Lung microvascular endothelial cell (primary cell): ENCODE results near the gene SOAT1. TPM values are rescaled to one million over a fixed set of nuclear protein-coding genes. Genes with fewer than 3 reads are reported as not detected.
"Not testable (repeated sequence)": the region's sequence is repeated elsewhere in the genome, so short reads cannot be mapped to it uniquely, and the experiment has no call there.

ENCODE experiments used
- DNase-seq, 2 donors: peaks; one replicate each; pipeline versions ENCODE4 v3.0.0 to v3.0.0-alpha.2; 2010; ENCODE audit warnings: low read depth in 2 of 2
- total RNA-seq: library from RNA; depleted of rRNA; stranded (reverse); fragments of >200 nt; gene quantifications from 2 replicates; pipeline ENCODE4 v1.2.1, GENCODE V29; 2014

The SOAT1 gene
- 10.7 and 14.5 TPM in 2 replicates for total RNA-seq

GRCh38 chr1:179293340-179294327 is at the start of gene SOAT1:
Gene SOAT1 (plus strand): TSS chr1:179293797. CDS start chr1:179302685, 8,888 bp downstream.
- DNase-seq = peak; percentile 89 to 92

- not testable (repeated sequence) for DNase-seq
Observed at GRCh38 chr1:179245426-179245825, 48.2 kb upstream of the SOAT1 start.

GRCh38 chr1:179247923-179248322 is 45.7 kb upstream of the SOAT1 start:
- no peak for DNase-seq

GRCh38 chr1:179251675-179252074 is 41.9 kb upstream of the SOAT1 start:
- peak; percentile 52 to 54 for DNase-seq

GRCh38 chr1:179252606-179253005 is 41.0 kb upstream of the SOAT1 start:
- DNase-seq = no peak

- no peak for DNase-seq
Observed at GRCh38 chr1:179253286-179253972, 40.2 kb upstream of the SOAT1 start.

GRCh38 chr1:179262183-179262582 is 31.4 kb upstream of the SOAT1 start:
- DNase-seq = no peak

GRCh38 chr1:179263121-179263520 is 30.5 kb upstream of the SOAT1 start:
- no peak for DNase-seq

GRCh38 chr1:179264507-179264906 is 29.1 kb upstream of the SOAT1 start:
- no peak for DNase-seq

GRCh38 chr1:179269071-179269470 is 24.5 kb upstream of the SOAT1 start:
- DNase-seq = no peak

GRCh38 chr1:179274424-179274823 is 19.2 kb upstream of the SOAT1 start:
- DNase-seq = not testable (repeated sequence)

- no peak for DNase-seq
Observed at GRCh38 chr1:179278920-179279319, 14.7 kb upstream of the SOAT1 start.

GRCh38 chr1:179283992-179284391 is 9.6 kb upstream of the SOAT1 start:
- no peak for DNase-seq

- no peak for DNase-seq
Observed at GRCh38 chr1:179287946-179288345, 5.7 kb upstream of the SOAT1 start.

- no peak for DNase-seq
Observed at GRCh38 chr1:179288977-179289376, 4.6 kb upstream of the SOAT1 start.

- no peak for DNase-seq
Observed at GRCh38 chr1:179295164-179295755, 1.7 kb downstream of the SOAT1 start.

- no peak for DNase-seq
Observed at GRCh38 chr1:179296356-179297104, 2.9 kb downstream of the SOAT1 start.

GRCh38 chr1:179297105-179297378 is 3.4 kb downstream of the SOAT1 start:
- DNase-seq = no peak

- DNase-seq = no peak
Observed at GRCh38 chr1:179298952-179299351, 5.4 kb downstream of the SOAT1 start.

GRCh38 chr1:179300112-179300511 is 6.5 kb downstream of the SOAT1 start:
- no peak for DNase-seq

- DNase-seq = no peak
Observed at GRCh38 chr1:179302070-179302469, 8.5 kb downstream of the SOAT1 start.
